ENCODE results near the gene B4GALT2.
A peak's percentile ranks its signal among the peaks of the same experiment; 100 is the strongest.

Gene B4GALT2

GRCh38 chr1:43984855-43985254, 5.8 kb downstream of the B4GALT2 start:
- no peak for DNase-seq (ENCODE audit: low read depth)

DNA sequence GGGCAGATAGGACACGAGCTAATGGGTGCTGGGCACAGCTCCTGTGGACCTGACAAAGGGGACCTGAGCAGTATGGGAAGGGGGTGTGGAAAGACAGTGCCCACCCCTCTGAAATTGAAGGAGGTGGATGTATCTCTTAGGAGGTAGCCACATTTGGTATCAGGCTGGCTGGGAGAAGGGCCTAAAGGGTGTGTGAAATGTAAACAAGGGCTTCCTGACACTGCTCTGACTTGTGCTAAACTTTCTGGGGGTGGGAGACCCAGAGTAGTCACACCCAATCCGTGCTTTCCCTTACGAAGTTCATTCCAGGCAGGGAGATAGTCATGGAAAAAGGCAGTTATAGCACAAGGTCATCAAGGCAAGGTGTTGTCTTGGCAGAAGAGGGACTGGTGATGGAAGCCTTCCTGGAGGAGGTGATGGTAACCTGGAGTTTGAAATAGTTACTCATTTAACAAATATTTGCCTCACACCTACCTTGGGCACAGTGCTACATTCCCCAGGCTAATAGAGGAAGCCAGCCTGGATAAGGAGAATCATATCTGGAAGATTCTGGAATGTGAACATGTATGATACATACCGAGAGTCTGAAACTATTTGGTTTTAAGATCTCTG, 7.1 kb downstream of the B4GALT2 start:
- DNase-seq (ENCODE audit: low read depth): no peak

- no peak for DNase-seq (ENCODE audit: low read depth)
Measured at GRCh38 chr1:43986712-43987111, 7.7 kb downstream of the B4GALT2 start.

DNA sequence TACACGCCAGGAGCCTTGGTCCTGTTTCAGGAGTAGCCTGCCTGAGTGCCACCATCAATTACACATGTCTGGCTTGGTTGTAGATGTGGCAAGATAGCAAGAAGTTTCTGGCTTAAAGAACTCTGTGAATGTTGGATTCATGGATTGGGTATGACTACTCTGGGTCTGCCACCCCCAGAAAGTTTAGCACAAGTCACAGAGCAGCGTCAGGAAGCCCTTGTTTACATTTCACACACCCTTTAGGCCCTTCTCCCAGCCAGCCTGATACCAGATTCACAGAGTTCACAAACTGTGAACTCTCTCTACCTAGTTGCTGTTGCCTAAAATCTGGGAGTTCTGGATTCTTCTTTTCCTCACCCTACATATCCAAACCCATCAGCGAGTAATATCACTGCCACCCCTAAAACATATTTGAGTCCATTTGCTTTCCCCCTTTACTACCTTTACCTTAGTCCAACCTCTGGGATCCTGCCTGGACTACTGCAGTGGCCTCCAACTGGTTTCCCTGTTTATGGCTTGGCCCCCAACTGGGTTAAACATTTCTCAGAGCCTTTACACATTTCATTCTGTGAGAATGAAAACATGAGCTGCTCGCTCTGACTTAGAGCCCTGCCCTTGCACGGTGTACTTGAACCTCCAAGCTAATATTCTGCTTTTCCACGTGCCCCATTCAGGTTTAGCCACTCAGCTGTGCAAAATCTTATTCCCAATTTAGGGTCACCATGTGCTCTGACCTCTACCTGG, 8.3 kb downstream of the B4GALT2 start:
- DNase-seq (ENCODE audit: low read depth): no peak

- DNase-seq (ENCODE audit: low read depth): no peak
Measured at GRCh38 chr1:43990271-43991199, 11.5 kb downstream of the B4GALT2 start.

GRCh38 chr1:43991200-43991475, 12.1 kb downstream of the B4GALT2 start:
- no peak for DNase-seq (ENCODE audit: low read depth)

DNA sequence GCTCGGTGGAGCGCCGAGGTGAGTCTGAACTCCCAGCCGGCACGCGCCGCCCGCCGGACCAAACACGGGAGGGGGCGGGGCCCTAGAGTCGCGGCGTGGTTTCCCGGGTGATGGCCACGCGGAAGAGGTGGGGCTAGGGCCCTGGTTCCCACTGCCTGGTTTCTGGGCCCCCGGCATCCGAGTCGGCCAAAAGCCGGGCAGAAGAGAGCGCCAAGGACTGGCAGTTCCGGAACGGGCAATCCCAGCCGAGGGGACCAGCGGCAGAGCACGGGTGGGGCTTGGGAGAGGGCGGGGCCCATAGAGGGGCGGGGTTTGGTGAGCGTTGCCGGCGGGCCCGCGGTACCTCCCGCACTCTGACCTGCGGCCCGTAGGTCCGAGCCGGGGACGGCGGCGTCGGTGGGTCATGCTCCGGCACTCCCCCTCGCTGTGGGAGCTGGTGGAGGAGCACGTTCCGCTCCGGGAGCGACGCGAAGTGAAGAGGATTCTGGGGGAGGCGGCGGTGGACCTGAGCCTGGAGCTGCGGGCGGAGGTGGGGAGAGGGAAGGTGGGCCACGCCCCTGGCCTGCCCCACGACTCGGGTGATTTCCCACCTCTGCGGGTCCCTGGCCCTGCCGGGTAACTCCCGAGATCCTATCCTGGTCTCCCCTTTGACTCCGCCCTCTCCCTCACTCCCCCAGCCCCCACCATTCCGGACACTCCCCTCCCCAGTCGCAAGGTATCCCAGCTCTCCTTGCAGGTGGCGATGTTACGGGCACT, 12.6 kb downstream of the B4GALT2 start, which contains the start of gene CCDC24:
Gene CCDC24, plus strand, starts transcription at position 124 of the 756 bp plus-strand sequence. Its CDS starts 280 bp downstream, at position 404.
- peak; percentile 71 for DNase-seq (ENCODE audit: low read depth)

GRCh38 chr1:43992232-43992995, 13.4 kb downstream of the B4GALT2 start:
- DNase-seq (ENCODE audit: low read depth): no peak

DNA sequence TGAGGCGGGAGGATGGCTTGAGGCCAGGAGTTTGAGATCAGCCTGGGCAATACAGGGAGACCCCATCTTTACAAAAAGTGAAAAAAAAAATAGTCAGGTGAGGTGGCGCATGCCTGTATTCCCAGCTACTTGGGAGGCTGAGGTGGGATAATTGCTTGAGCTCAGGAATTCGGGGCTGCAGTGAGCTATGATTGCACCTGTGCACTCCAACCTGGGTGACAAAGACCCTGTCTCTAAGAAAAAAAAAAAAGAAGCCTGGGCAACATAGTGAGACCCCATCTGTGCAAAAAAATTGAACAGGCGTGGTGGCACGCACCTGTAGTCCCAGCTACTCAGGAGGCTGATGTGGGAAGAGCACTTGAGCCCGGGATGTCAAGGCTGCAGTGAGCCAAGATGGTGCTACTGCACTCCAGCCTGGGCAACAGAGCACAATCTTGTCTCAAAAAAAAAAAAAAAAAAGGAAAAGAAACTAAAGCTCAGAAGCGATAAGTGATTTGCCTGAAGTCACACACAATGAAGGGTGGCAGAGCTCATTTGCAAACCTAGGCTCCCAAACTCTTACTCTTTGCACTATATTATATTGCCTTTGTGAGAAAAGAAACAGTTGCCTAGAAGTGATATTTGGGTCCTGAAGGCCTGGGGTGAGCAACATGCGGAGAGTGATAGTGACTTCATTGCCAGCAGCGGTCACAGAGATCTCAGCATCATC, 14.3 kb downstream of the B4GALT2 start:
- DNase-seq (ENCODE audit: low read depth): no peak

- DNase-seq (ENCODE audit: low read depth): no peak
Measured at GRCh38 chr1:43994071-43994470, 15.1 kb downstream of the B4GALT2 start.

DNA sequence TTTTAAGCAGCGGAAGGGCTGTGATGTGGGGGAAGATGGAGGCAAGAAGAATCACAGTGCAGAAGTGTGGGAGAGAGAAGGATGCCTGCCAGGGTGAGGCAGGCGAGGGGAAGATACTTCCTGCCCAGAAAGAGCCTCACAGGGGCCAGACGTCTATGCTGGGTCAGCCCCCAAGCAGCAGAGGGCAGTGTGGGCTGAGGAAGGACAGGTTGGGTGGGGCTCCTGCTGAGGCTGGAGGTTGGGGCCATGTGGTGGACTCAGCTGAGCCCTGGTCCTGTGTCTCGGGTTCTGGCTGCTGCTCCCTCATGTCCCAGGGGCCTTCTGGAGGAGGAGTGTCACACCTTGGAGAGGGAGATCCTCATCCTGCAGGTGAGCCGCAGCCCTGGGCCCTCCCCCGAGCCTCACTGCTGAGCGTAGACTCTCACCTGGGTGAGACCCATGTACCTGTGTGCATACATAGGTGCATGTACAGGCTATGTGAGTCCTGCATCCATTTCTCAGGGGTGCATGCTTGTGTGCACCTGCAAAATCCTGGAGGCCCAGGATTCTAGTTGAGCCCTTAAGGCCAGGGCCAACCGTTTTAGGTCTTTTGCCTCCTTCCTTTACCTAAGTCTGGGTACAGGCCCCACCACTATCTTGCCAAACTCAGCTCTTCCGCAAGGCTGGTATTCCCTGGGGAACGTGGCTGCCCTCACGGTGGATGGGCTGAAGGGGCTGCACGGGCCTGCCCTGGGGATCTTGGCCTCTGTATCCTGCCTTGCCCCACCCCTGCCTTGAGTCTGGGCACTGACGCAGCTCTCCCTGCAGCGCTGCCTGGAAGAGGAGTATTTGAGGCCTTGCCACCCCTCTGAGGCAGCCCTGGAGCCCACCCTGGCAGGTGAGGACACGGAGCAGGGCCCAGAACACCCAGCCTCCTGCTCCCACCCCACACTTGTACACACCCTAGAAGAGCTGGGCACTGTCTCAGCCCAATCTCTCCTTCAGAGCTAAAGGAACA, 16.1 kb downstream of the B4GALT2 start:
- DNase-seq (ENCODE audit: low read depth): no peak

DNA sequence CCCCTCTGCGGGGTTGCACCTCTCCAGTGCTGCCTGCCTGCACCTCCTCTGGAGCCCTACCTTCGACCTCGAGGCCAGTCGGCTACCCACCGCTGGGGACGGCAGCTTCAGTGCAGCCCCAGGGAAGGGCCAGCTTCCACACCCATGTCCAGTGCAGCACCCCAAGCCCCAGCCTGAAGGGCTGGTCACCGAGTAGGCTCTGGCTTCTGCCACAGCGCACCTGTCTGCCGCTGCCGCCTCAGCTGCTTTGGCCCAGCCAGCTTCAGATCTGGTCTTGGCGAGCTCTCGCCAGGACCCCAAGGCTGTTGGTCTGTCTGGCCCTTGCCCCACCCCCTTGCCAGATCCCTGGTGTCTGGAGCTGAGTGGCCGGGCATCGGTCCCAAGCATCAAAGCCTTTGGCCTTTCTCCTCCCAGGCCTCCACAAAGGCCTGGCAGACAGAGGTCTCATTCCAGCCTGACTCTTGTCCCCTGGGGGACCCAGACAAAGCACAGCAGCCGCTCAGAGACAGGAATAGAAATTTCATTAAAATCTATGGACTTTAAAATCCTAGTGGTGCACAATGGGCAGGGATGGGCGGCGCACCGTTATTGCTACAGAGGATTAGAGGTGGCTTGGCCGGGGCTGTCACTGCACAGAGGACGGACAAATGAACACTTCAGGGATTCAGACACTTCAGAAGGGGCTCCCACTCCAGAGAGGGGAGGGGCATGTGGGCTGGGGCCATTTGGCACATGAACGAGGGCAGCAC, 17.1 kb downstream of the B4GALT2 start:
- no peak for DNase-seq (ENCODE audit: low read depth)

- DNase-seq (ENCODE audit: low read depth): no peak
Measured at GRCh38 chr1:43996733-43997115, 17.7 kb downstream of the B4GALT2 start.

- no peak for DNase-seq (ENCODE audit: low read depth)
Measured at GRCh38 chr1:43997295-43997999, 18.4 kb downstream of the B4GALT2 start.

GRCh38 chr1:43998000-43998378, 19.0 kb downstream of the B4GALT2 start:
- DNase-seq (ENCODE audit: low read depth): no peak

DNA sequence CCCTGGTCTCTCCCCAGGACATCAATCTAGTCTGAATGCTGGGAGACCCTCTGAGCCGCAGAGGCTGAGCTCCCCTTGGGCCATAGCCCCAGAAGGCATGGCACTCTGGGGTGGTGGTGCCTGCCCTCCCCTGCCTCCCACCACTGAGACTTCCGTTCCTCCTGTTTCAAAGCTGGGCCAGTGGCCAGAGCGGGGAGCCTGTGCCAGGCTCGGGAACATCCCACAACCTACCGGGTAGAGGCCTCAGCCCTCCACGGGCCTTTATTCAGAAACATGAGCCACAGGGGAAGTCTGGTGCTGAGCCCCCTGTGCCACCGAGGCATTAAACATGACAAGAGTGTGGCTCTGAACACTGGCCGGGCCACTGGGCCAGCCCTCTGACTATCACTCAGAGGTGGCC, 20.4 kb downstream of the B4GALT2 start:
- DNase-seq (ENCODE audit: low read depth): no peak

GRCh38 chr1:44000122-44000665, 21.2 kb downstream of the B4GALT2 start:
- DNase-seq (ENCODE audit: low read depth): no peak

GRCh38 chr1:44002165-44002564, 23.2 kb downstream of the B4GALT2 start:
- DNase-seq (ENCODE audit: low read depth): no peak

Data from stromal cell of bone marrow (primary cell).